Central memory CD8-positive, alpha-beta T cell (primary cell): ENCODE results near the gene SUPT4H1.

Experiments used
- ATAC-seq: fragments of 150-1000 bp; cut with Tn5 transposase; replicated peaks from 2 replicates; pipeline ENCODE4 v1.10.0; 2022; ENCODE audit warnings: mild to moderate bottlenecking, moderate FRiP score, moderate number of reproducible peaks; ENCODE audit not compliant: poor library complexity, severe bottlenecking; ENCODE audit errors: extremely low read depth
- DNase-seq, 2 donors: peaks; one replicate each; pipeline ENCODE4 v3.0.0; 2021; ENCODE audit warnings: low spot score in 2 of 2
- H3K27ac Mint-ChIP-seq: one replicate; pipeline ENCODE4 v1.8.0; 2022; ENCODE audit warnings: low read depth, mild to moderate bottlenecking, moderate library complexity, mixed read lengths
- H3K27me3 Mint-ChIP-seq: one replicate; pipeline ENCODE4 v1.8.0; 2022; ENCODE audit warnings: mixed read lengths
- H3K36me3 Mint-ChIP-seq: one replicate; pipeline ENCODE4 v1.8.0; 2022; ENCODE audit warnings: mild to moderate bottlenecking, moderate library complexity, mixed read lengths; ENCODE audit not compliant: insufficient read depth
- H3K4me1 Mint-ChIP-seq: one replicate; pipeline ENCODE4 v1.8.0; 2022; ENCODE audit warnings: mixed read lengths
- H3K4me3 Mint-ChIP-seq: one replicate; pipeline ENCODE4 v1.8.0; 2022; ENCODE audit warnings: mild to moderate bottlenecking, moderate library complexity, mixed read lengths
- H3K9me3 Mint-ChIP-seq: one replicate; pipeline ENCODE4 v1.8.0; 2022; ENCODE audit warnings: mixed read lengths

The SUPT4H1 gene

GRCh38 chr17:58325976-58326468 lies 26.0 kb downstream of the SUPT4H1 start:
- peak overlapping the region; percentile 85 for H3K4me3 Mint-ChIP-seq
- H3K9me3 Mint-ChIP-seq = no peaks in the 10 kb centered on the region
- H3K4me1 Mint-ChIP-seq = peaks cover 59% of the 10 kb centered on the region
- H3K36me3 Mint-ChIP-seq = peaks cover 67% of the 10 kb centered on the region
- DNase-seq (no peak), ATAC-seq (no peak)
- H3K27me3 Mint-ChIP-seq = no peaks in the 10 kb centered on the region
- H3K27ac Mint-ChIP-seq = peak overlapping the region; percentile 91

- peaks cover 61% of the 10 kb centered on the region for H3K36me3 Mint-ChIP-seq
- peaks cover 55% of the 10 kb centered on the region for H3K4me1 Mint-ChIP-seq
- peak overlapping the region; percentile 42 for H3K4me3 Mint-ChIP-seq
- peak overlapping the region; percentile 91 for H3K27ac Mint-ChIP-seq
- DNase-seq = no peak
- no peak for ATAC-seq
- H3K9me3 Mint-ChIP-seq = no peaks in the 10 kb centered on the region
- no peaks in the 10 kb centered on the region for H3K27me3 Mint-ChIP-seq
Measured at GRCh38 chr17:58325289-58325726, 26.7 kb downstream of the SUPT4H1 start.

- H3K4me3 Mint-ChIP-seq = peak overlapping the region; percentile 42
- peak overlapping the region; percentile 91 for H3K27ac Mint-ChIP-seq
- ATAC-seq (no peak), DNase-seq (no peak)
- peaks cover 48% of the 10 kb centered on the region for H3K4me1 Mint-ChIP-seq
- H3K9me3 Mint-ChIP-seq = no peaks in the 10 kb centered on the region
- no peaks in the 10 kb centered on the region for H3K27me3 Mint-ChIP-seq
- peaks cover 59% of the 10 kb centered on the region for H3K36me3 Mint-ChIP-seq
Measured at GRCh38 chr17:58324409-58325288, 27.4 kb downstream of the SUPT4H1 start.

- Mint-ChIP-seq H3K4me1 (peaks cover 42% of the 10 kb centered on the region), H3K27me3 (no peaks in the 10 kb centered on the region), H3K36me3 (peaks cover 56% of the 10 kb centered on the region), H3K4me3 (no peak overlapping the region), H3K9me3 (no peaks in the 10 kb centered on the region), H3K27ac (peak overlapping the region; percentile 94)
- DNase-seq = no peak
- no peak for ATAC-seq
Measured at GRCh38 chr17:58324056-58324408, 28.0 kb downstream of the SUPT4H1 start.

GRCh38 chr17:58323366-58324055 lies 28.5 kb downstream of the SUPT4H1 start:
- H3K4me1 Mint-ChIP-seq = peaks cover 38% of the 10 kb centered on the region
- peak overlapping the region; percentile 94 for H3K27ac Mint-ChIP-seq
- ATAC-seq (no peak), DNase-seq (no peak)
- H3K4me3 Mint-ChIP-seq = no peak overlapping the region
- H3K9me3 Mint-ChIP-seq = no peaks in the 10 kb centered on the region
- peaks cover 51% of the 10 kb centered on the region for H3K36me3 Mint-ChIP-seq
- H3K27me3 Mint-ChIP-seq = no peaks in the 10 kb centered on the region

- Mint-ChIP-seq H3K4me3 (no peak overlapping the region), H3K27ac (peak overlapping the region; percentile 94), H3K36me3 (peaks cover 49% of the 10 kb centered on the region), H3K27me3 (no peaks in the 10 kb centered on the region), H3K9me3 (no peaks in the 10 kb centered on the region), H3K4me1 (peaks cover 37% of the 10 kb centered on the region)
- ATAC-seq (no peak), DNase-seq (no peak)
Measured at GRCh38 chr17:58322581-58323185, 29.3 kb downstream of the SUPT4H1 start.

GRCh38 chr17:58321571-58322525 lies 30.2 kb downstream of the SUPT4H1 start:
- no peaks in the 10 kb centered on the region for H3K27me3 Mint-ChIP-seq
- H3K4me3 Mint-ChIP-seq = no peak overlapping the region
- ATAC-seq (no peak), DNase-seq (no peak)
- H3K27ac Mint-ChIP-seq = peak overlapping the region; percentile 94
- H3K4me1 Mint-ChIP-seq = peaks cover 36% of the 10 kb centered on the region
- peaks cover 47% of the 10 kb centered on the region for H3K36me3 Mint-ChIP-seq
- H3K9me3 Mint-ChIP-seq = no peaks in the 10 kb centered on the region

- Mint-ChIP-seq H3K9me3 (no peaks in the 10 kb centered on the region), H3K36me3 (peaks cover 43% of the 10 kb centered on the region), H3K27ac (peak overlapping the region; percentile 94), H3K4me3 (no peak overlapping the region), H3K27me3 (no peaks in the 10 kb centered on the region), H3K4me1 (peaks cover 26% of the 10 kb centered on the region)
- ATAC-seq = no peak
- DNase-seq = no peak
Measured at GRCh38 chr17:58320570-58321323, 31.3 kb downstream of the SUPT4H1 start.

- Mint-ChIP-seq H3K36me3 (peaks cover 43% of the 10 kb centered on the region), H3K27me3 (no peaks in the 10 kb centered on the region), H3K9me3 (no peaks in the 10 kb centered on the region), H3K27ac (peak overlapping the region; percentile 94), H3K4me1 (peaks cover 22% of the 10 kb centered on the region), H3K4me3 (no peak overlapping the region)
- DNase-seq = no peak
- no peak for ATAC-seq
Measured at GRCh38 chr17:58320163-58320558, 31.8 kb downstream of the SUPT4H1 start.

- DNase-seq (no peak), ATAC-seq (no peak)
- Mint-ChIP-seq H3K27me3 (no peaks in the 10 kb centered on the region), H3K4me1 (peaks cover 20% of the 10 kb centered on the region), H3K4me3 (no peak overlapping the region), H3K9me3 (no peaks in the 10 kb centered on the region), H3K27ac (peak overlapping the region; percentile 59), H3K36me3 (peaks cover 40% of the 10 kb centered on the region)
Measured at GRCh38 chr17:58319173-58320162, 32.5 kb downstream of the SUPT4H1 start.
